Lower leg skin (tissue), 3 donors: ENCODE results near the gene SLC10A7.

ENCODE experiments used
- CTCF ChIP-seq, 3 donors: fragments of 450-650 bp; IDR thresholded peaks; one replicate each; pipeline ENCODE4 v1.5.1; 2016; ENCODE audit warnings: antibody characterized with exemption in 3 of 3, mild to moderate bottlenecking in 3 of 3, moderate library complexity in 2 of 3
- POLR2A ChIP-seq, 2 donors: fragments of 450-650 bp; IDR thresholded peaks; one replicate each; pipeline ENCODE4 v1.6.1; 2016 to 2017; ENCODE audit warnings: antibody characterized with exemption in 2 of 2, mild to moderate bottlenecking in 1 of 2, moderate library complexity in 1 of 2

- TF ChIP-seq CTCF (IDR thresholded peaks at IDR 0.05) (no peak), POLR2A (IDR thresholded peaks at IDR 0.05) (no peak)
These were observed 65.1 kb downstream of the SLC10A7 start for GRCh38 chr4:146456681-146457080.
